ENCODE measurements around the gene MTRR.

DNA sequence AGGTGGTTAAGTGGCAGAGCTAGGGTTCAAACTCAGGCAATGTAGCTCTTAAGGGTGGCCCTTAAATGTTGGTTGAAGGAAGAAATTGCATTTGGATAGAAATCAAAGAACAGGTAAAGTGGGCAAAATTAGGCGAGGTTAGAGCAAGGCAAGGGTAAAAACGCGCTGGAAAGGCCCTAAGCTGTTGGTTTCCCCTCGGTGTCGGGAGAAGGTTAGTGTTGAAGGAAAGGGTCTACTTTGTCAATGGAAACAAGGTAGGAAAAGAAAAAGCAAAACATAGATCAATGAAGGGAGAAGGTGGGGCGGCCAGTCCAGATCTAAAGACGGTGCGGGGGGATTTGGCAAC lies 548 bp upstream of the MTRR start:
- TF ChIP-seq, protein P1, sequence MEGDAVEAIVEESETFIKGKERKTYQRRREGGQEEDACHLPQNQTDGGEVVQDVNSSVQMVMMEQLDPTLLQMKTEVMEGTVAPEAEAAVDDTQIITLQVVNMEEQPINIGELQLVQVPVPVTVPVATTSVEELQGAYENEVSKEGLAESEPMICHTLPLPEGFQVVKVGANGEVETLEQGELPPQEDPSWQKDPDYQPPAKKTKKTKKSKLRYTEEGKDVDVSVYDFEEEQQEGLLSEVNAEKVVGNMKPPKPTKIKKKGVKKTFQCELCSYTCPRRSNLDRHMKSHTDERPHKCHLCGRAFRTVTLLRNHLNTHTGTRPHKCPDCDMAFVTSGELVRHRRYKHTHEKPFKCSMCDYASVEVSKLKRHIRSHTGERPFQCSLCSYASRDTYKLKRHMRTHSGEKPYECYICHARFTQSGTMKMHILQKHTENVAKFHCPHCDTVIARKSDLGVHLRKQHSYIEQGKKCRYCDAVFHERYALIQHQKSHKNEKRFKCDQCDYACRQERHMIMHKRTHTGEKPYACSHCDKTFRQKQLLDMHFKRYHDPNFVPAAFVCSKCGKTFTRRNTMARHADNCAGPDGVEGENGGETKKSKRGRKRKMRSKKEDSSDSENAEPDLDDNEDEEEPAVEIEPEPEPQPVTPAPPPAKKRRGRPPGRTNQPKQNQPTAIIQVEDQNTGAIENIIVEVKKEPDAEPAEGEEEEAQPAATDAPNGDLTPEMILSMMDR (IDR thresholded peaks at IDR 0.05): no peak
- TF ChIP-seq POLR2A (IDR thresholded peaks at IDR 0.05): no peak
- no peak for TF ChIP-seq POLR2AphosphoS5 (IDR thresholded peaks at IDR 0.05)

All from stomach (tissue), 4 donors.